HG02852 (cell line): Measurements from ENCODE around the gene TXNDC8.
A peak's percentile ranks its signal among the peaks of the same experiment; 100 is the strongest.
"Not testable (repeated sequence)": the region's sequence is repeated elsewhere in the genome, so short reads cannot be mapped to it uniquely, and the experiment has no call there.

Source experiments
- ATAC-seq: cut with Tn5 transposase; IDR thresholded peaks from one replicate; pipeline ENCODE4 v1.9.1; 2021; ENCODE audit warnings: mild to moderate bottlenecking, moderate library complexity; ENCODE audit not compliant: unreplicated experiment

The TXNDC8 gene

DNA sequence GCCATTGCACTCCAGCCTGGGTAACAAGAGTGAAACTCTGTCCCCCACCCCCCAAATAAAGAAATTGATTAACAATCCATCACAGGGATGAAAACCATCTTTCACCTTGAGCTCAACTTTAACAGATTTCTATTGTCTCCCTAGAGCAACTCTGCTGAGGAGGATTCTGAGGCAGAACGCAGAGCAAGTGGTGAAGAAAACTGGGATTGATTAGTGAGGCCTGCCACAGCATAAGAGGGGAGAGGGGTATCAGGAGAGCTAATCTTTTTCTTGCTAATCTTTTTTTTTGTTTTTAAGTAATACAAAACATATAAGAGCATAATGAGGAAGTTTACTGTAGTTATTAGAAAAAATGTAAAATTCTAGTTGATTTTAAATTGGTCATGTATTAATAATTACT lies 8.9 kb downstream of the TXNDC8 start:
- no peak for ATAC-seq

- ATAC-seq: no peak
These were observed 9.9 kb downstream of the TXNDC8 start for GRCh38 chr9:110327716-110328115.

- no peak for ATAC-seq
These were observed 13.8 kb downstream of the TXNDC8 start for GRCh38 chr9:110323818-110324217.

GRCh38 chr9:110320651-110321445 lies 16.8 kb downstream of the TXNDC8 start:
- ATAC-seq: no peak

DNA sequence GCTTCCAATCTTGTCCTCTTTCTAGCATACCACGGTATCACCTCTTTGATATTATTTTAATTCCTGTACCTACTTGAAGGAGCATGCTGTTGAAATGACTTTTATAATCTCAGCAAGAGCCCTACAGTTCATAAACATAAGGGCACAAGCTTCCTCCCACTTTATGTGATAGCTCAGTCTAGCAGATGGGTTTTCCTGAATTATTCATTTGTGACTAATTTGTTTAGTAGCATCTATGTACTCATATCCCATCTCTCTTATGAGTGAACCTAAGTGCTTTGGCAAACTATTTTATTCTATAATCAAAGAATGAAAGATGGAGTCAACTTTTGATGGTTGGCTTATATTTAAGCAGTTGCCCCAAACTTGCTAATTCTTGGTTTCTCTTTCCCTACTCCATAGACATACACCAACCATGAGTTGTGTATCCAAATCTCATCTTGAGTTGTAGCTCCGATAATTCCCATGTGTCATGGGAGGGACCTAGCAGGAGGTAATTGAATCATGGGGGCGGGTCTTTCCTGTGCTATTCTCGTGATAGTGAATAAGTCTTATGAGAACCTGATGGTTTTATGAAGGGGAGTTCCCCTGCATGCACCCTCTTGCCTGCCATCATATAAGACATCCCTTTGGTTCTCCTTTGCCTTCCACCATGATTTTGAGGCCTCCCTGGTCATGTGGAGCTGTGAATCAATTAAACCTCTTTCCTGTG lies 17.7 kb downstream of the TXNDC8 start:
- no peak for ATAC-seq

- no peak for ATAC-seq
These were observed 19.8 kb downstream of the TXNDC8 start for GRCh38 chr9:110317911-110318310.

GRCh38 chr9:110316261-110317075 lies 21.2 kb downstream of the TXNDC8 start:
- peak; percentile 99 for ATAC-seq

- not testable (repeated sequence) for ATAC-seq
These were observed 25.7 kb downstream of the TXNDC8 start for GRCh38 chr9:110311978-110312377.

- ATAC-seq: no peak
These were observed 28.0 kb downstream of the TXNDC8 start for GRCh38 chr9:110309681-110310080.

DNA sequence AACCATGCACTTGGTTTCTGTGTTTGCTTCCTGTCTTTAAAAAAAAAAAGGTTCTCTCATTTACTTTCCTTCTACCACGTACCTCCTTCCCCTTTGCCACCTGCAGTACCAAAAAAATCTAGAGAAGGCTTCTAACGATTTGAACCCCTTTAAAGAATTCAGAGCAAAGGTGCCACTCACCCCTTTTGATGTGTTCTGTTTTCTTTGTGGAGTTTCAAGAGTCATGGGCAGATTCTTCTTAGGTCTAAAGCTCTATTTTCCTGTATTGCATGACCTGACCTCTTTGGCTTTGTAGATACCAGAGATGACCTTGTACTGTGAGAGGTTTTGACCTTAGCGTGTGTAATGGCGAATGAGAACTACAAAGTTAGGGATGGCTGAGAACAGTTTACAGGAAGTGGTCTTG lies 29.0 kb downstream of the TXNDC8 start:
- peak; percentile 48 for ATAC-seq

DNA sequence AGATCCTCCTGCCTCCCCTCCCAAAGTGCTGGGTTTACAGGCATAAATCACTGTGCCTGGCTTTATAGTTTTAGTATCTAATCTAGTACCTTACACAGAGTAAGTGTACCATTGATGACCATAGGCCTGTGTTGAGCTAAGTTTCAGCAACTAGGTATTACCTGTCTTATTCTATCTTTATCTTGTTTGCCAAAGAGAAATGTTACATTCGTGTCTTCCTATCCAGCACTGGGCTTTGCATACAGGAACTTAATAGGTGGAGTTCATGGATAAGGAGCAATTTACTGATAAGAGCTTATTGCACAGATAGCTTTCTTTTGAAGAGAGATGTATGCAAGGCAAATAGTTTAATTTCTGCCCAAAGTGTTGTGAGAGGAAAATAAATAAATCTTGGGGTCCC lies 30.5 kb downstream of the TXNDC8 start:
- no peak for ATAC-seq

- ATAC-seq: no peak
These were observed 34.5 kb downstream of the TXNDC8 start for GRCh38 chr9:110303133-110303532.

GRCh38 chr9:110298043-110298605 lies 39.5 kb downstream of the TXNDC8 start:
- ATAC-seq: no peak

DNA sequence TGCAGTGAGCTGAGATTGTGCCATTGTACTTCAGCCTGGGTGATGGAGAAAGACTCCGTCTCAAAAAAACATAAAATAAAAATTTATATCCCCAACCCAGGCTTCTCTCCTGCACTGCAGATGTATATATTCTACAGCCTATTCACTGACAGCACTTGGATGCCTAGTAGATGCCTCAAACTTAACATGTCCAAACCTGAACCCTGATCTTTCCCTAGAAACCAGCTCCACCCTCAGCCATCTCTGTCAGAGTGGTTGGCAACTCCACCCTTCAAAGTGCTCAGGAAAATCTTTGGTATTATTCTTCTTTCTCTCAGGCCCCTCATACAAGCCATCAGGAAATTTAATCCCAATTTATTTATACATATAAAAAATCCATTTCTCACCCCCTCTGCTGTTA lies 44.4 kb downstream of the TXNDC8 start:
- no peak for ATAC-seq

DNA sequence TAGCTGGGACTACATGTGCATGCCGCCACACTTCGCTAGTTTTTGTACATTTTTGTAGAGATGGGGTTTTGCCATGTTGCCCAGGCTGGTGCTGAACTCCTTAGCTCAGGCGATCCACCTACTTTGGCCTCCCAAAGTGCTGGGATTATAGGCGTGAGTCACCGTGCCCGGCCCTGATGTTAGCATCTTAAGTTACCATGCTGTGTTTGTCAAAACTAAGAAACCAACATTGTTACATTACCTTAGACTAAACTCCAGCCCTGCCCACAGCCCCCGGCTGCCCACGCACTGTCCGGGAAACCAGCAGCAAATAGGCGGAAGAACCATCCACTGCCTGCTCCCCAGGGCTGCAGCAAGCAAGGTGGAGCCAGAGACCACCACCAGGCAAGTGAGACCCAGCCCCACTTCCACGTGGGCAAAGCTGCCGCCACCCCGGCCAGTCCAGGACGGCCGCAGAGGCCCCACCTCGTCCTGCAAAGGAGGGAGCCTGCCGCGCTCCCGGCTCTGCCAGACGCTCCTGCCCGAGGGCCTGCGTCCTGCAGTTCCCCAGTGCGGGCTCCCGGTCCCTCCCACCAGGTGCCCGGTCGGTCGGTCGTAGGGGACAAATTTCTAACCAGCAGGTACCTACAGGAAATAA lies 45.6 kb downstream of the TXNDC8 start:
- no peak for ATAC-seq

GRCh38 chr9:110290001-110290400 lies 47.7 kb downstream of the TXNDC8 start:
- ATAC-seq: no peak

- no peak for ATAC-seq
These were observed 49.2 kb downstream of the TXNDC8 start for GRCh38 chr9:110288503-110288902.

GRCh38 chr9:110287289-110287680 lies 50.4 kb downstream of the TXNDC8 start:
- ATAC-seq: no peak

- no peak for ATAC-seq
These were observed 53.3 kb downstream of the TXNDC8 start for GRCh38 chr9:110284211-110284844.

GRCh38 chr9:110283751-110284150 lies 53.9 kb downstream of the TXNDC8 start:
- ATAC-seq: no peak
